HPDE6-E6E7 (cell line): ENCODE measurements around the gene SERINC2.
"Not testable (repeated sequence)": the region's sequence is repeated elsewhere in the genome, so short reads cannot be mapped to it uniquely, and the experiment has no call there.

Source experiments
- DNase-seq: peaks from one replicate; pipeline ENCODE4 v3.0.0; 2011; ENCODE audit warnings: missing footprints; ENCODE audit errors: extremely low spot score

The SERINC2 gene

DNA sequence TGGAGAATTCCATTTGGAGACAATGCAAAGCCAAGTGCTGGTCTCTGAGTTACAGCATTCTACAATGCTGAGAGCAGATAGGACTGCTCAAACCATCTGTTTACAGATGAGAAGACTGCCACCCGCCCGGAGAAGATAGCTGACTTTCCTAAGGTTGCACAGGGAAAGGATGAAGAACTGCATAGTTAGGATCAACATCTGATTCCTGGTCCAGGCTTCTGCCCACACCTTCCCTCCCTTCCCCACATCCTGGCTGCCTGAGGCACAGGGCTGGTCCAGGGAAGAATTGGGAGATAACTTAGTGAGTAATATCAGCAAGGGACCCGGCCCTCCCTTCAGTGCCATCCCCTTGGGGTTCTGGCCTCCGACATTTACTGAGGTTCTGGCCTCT lies 2.0 kb downstream of the SERINC2 start:
- DNase-seq: no peak

GRCh38 chr1:31415658-31416057 lies 2.6 kb downstream of the SERINC2 start:
- no peak for DNase-seq

DNA sequence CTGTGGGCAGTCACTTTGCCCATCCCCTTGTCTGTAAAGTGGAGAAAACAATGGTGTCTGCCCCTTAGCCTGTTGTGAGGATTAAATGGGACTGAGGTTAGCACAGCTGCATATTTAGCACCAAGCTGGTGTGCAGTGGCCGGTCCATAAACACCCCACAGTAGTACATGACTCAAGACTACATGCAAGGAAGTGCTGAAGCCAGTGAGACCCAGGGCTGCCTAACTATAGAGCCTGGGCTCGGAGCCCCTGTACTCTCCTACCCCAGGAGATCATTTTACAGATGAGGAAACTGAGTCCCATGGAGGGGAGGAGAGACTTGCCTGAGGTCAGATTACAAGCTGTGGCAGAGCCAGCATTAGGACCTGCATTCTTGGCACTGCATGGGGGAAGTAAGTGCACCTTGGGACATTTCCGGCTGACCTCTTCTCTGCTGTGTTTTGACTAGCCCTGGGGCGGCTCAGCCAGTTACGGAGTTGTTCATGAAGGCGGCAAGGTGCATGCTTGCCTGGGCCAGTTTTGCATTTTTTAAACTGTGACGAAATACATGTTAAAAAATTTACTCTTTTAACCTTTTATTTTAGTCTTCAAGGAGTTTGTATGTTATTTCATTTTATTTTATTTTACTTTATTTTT lies 3.2 kb downstream of the SERINC2 start:
- no peak for DNase-seq

GRCh38 chr1:31417148-31417547 lies 4.1 kb downstream of the SERINC2 start:
- DNase-seq: no peak

GRCh38 chr1:31418626-31419323 lies 5.8 kb downstream of the SERINC2 start:
- no peak for DNase-seq

GRCh38 chr1:31420716-31421115 lies 7.7 kb downstream of the SERINC2 start:
- DNase-seq: no peak

- no peak for DNase-seq
Measured at GRCh38 chr1:31421371-31422040, 8.5 kb downstream of the SERINC2 start.

DNA sequence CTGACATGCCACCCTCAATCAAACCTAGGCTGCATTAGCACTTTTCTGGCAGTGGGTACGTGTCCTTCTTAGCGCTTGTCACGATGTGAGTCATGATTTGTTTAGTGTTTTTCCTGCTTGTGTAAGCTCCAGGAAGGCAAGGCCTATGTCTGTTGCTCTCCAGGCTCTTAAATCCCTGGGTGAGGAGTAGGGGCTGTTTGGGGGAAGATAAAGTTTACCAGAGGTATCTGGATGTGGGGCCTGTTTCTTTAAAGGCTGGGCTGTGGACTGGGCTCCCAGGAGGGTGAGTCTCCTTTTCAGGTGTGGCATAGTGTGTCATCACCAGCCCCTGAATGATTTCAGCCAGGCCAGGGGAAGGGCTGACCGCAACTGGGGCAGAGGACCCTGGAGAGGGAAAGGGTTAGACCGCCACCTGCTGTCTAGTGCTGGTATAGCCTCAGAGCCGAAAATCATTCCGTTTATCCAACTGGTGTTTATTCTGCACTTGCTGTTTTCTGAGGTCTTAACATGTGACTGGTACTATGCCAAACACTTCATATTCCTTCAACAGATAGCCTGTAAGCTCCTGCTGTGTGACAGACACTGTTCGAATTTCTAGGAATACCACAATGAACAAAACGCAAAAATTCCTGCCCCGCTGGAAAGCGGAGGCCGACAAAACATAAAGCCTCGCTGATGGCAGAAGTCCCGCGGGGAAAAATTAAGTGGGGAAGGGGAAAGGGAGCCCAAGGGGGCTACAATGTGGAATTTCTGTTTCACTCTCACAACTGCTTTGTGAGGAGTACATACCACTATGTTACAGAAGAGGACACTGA lies 9.7 kb downstream of the SERINC2 start:
- peak; percentile 98 for DNase-seq

DNA sequence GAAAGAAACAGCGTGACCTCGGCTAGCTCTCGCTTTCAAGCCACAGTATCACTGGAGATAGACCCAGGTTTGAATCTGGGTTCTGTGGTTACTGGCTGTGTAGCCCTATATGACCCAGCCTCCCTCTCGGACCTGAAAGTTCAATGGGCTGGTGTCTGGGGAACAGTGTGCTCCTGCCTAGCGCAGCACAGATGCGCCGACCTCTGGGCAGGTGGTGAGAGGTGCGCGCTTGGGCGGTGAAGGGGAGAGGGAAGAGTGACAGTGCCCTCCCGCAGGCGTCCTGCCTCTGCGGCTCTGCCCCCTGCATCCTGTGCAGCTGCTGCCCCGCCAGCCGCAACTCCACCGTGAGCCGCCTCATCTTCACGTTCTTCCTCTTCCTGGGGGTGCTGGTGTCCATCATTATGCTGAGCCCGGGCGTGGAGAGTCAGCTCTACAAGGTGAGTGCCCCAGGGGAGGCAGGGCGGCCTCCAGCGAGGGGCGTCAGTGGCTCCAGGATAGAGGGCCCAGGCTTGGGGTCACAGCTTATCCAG lies 10.5 kb downstream of the SERINC2 start:
- no peak for DNase-seq

DNA sequence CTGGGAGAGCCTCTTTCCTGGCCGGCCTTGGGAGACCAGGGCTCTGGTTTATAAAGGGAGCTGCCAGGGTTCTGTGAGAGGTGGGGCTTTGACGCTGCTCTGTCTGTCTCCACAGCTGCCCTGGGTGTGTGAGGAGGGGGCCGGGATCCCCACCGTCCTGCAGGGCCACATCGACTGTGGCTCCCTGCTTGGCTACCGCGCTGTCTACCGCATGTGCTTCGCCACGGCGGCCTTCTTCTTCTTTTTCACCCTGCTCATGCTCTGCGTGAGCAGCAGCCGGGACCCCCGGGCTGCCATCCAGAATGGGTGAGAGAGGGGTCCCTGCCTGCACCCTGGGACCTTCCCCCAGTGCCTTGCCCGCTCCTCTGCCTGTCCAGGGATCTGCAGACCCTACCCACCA lies 11.6 kb downstream of the SERINC2 start:
- DNase-seq: no peak

GRCh38 chr1:31425301-31426081 lies 12.5 kb downstream of the SERINC2 start:
- no peak for DNase-seq

GRCh38 chr1:31426249-31426922 lies 13.4 kb downstream of the SERINC2 start:
- DNase-seq: no peak

DNA sequence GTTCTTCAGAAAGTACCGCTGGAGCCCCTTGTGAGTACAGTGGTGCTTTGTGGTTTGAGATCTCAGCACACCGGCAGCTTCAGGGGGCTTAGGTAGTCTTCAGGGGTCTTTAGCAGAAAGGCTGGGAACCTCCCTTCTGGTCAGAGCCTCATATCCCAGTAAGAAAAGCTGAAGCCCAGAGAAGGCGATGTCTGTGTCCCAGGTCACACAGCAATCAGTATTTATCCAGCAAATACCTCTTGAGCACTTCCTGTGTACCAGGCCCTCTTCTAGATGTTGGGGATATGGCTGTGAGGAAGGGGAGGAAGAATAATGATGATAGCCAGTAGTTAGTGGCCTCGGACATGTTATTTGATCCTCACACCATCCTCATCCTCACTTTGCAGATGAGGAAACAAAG lies 14.3 kb downstream of the SERINC2 start:
- no peak for DNase-seq

- no peak for DNase-seq
Measured at GRCh38 chr1:31428436-31429221, 15.6 kb downstream of the SERINC2 start.

DNA sequence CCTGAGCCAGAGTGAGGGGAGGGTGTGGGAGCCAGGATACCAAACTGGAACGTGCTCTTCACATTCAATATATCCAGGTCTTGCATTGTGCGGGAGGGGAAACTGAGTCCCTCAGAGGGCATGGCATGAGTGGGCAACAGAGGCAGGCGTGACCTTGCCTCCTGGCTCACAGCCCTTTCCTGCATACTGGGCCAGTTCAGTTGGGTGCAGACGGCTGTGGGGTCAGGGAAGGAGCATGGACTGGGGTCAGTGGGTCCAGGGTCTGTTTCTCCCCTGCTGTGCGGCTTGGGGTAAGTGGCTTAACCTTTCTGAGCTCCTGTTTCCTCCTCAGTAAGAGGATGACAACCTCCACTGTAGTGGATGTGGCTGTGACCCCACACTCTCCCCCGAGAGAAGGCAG lies 16.6 kb downstream of the SERINC2 start:
- no peak for DNase-seq

GRCh38 chr1:31431351-31432257 lies 18.6 kb downstream of the SERINC2 start:
- DNase-seq: not testable (repeated sequence)

DNA sequence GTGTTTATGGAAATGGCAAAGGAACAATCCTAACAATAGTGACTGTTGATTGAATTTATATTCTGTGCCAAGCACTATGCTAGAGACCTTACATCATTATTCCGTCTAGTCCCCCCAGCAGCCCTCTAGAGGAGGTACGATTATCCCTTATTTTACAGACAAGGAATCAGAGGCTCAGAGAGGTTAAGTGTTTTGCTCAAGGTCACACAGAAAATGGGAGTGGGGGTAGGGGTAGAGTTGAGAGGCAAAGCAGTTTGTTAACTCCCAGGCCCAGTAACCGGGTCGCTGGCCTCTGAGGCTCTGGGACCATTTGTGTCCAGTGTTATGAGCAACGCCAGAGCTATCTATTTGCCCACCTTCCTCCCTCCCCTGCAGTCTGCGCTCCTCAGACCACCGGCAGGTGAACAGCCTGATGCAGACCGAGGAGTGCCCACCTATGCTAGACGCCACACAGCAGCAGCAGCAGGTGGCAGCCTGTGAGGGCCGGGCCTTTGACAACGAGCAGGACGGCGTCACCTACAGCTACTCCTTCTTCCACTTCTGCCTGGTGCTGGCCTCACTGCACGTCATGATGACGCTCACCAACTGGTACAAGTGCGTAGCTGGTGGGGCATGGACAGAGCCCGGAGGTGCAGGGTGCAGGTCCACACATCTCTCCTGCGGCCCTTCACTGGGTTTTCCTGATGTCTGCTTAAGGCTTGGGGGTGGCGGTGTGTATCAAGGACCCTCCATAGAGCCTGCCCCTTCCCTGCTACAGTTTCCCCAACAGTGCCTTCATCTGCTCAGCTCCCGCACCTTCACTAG lies 19.8 kb downstream of the SERINC2 start:
- no peak for DNase-seq

GRCh38 chr1:31433396-31433930 lies 20.4 kb downstream of the SERINC2 start:
- DNase-seq: no peak
